HepG2 (cell line): ENCODE measurements around the gene HEMK1. TPM values are rescaled to one million over a fixed set of nuclear protein-coding genes. Genes with fewer than 3 reads are reported as not detected.
A peak's percentile ranks its signal among the peaks of the same experiment; 100 is the strongest.

Source experiments
- ASH2L ChIP-seq: fragments of 300-600, 200-600 bp; sonication (generic); IDR thresholded peaks from 2 replicates; pipeline ENCODE4 v1.7.0; 2017; ENCODE audit warnings: low read depth, mild to moderate bottlenecking, moderate library complexity, mixed read lengths, low read length; ENCODE audit not compliant: insufficient read length
- CEBPB ChIP-seq: IDR thresholded peaks from 2 replicates; pipeline ENCODE4 v1.6.1; 2011; ENCODE audit warnings: low read depth, low read length, improper control_type of control experiment, borderline replicate concordance
- DNMT1 ChIP-seq: sonication (generic); formaldehyde crosslinking; IDR thresholded peaks from 2 replicates; pipeline ENCODE4 v1.5.1; 2020; ENCODE audit warnings: mild to moderate bottlenecking, missing genetic modification reagents
- FOXC1 ChIP-seq: sonication (generic); formaldehyde crosslinking; IDR thresholded peaks from 2 replicates; pipeline ENCODE4 v1.8.0; 2022; ENCODE audit warnings: mild to moderate bottlenecking, missing genetic modification reagents, borderline replicate concordance
- IKZF4 ChIP-seq: sonication (generic); formaldehyde crosslinking; IDR thresholded peaks from 2 replicates; pipeline ENCODE4 v1.5.1; 2020; ENCODE audit warnings: borderline replicate concordance, mild to moderate bottlenecking, low read depth, missing genetic modification reagents; ENCODE audit errors: not compliant biosample characterization
- KMT2A ChIP-seq: sonication (generic); formaldehyde crosslinking; IDR thresholded peaks from 2 replicates; pipeline ENCODE4 v1.4.0; 2020; ENCODE audit warnings: missing genetic modification reagents
- ONECUT2 ChIP-seq: sonication (generic); formaldehyde crosslinking; IDR thresholded peaks from 2 replicates; pipeline ENCODE4 v1.4.0; 2020; ENCODE audit warnings: missing genetic modification reagents
- RFX3 ChIP-seq: IDR thresholded peaks from 2 replicates; pipeline ENCODE4 v1.6.1; 2016; ENCODE audit warnings: missing biosample characterization, missing genetic modification reagents
- RFXANK ChIP-seq: IDR thresholded peaks from 2 replicates; pipeline ENCODE4 v1.6.1; 2016
- YEATS4 ChIP-seq: sonication (generic); formaldehyde crosslinking; IDR thresholded peaks from 2 replicates; pipeline ENCODE4 v1.4.0; 2020; ENCODE audit warnings: missing genetic modification reagents, borderline replicate concordance
- ZNF350 ChIP-seq: sonication (generic); formaldehyde crosslinking; IDR thresholded peaks from 2 replicates; pipeline ENCODE4 v1.4.0; 2020; ENCODE audit warnings: mild to moderate bottlenecking, low read depth, missing genetic modification reagents, borderline replicate concordance
- ZNF550 ChIP-seq: sonication (generic); formaldehyde crosslinking; IDR thresholded peaks from 2 replicates; pipeline ENCODE4 v1.4.0; 2020; ENCODE audit warnings: mild to moderate bottlenecking, missing genetic modification reagents, borderline replicate concordance
- ZNF678 ChIP-seq: sonication (generic); formaldehyde crosslinking; IDR thresholded peaks from 2 replicates; pipeline ENCODE4 v1.4.0; 2020; ENCODE audit warnings: mild to moderate bottlenecking, missing genetic modification reagents
- ZNF749 ChIP-seq: sonication (generic); formaldehyde crosslinking; IDR thresholded peaks from 2 replicates; pipeline ENCODE4 v1.8.0; 2022; ENCODE audit warnings: mild to moderate bottlenecking, missing genetic modification reagents, moderate library complexity, borderline replicate concordance
- ZSCAN21 ChIP-seq: sonication (generic); formaldehyde crosslinking; IDR thresholded peaks from 2 replicates; pipeline ENCODE4 v1.8.0; 2022; ENCODE audit warnings: mild to moderate bottlenecking, missing genetic modification reagents, moderate library complexity, borderline replicate concordance
- polyA plus RNA-seq, 8 experiments: library from polyadenylated mRNA; depleted of rRNA in 3 of 8; stranded (reverse) in 7 of 8; unstranded in 1 of 8; fragments of >200 nt; fragmentation: Illumina TruSeq in 4 of 8; extraction: Trizol in 4 of 8; gene quantifications; 2 replicates each; pipeline versions ENCODE4 v1.2.1 to v1.2.3, GENCODE V29; 2011 to 2016; ENCODE audit warnings: low read depth in 4 of 8, missing spikeins in 1 of 8, mixed read lengths in 1 of 8; ENCODE audit not compliant: insufficient read depth in 1 of 8
- total RNA-seq, 5 experiments: library from RNA; depleted of rRNA; stranded (reverse); fragments of >200 nt; fragmentation: Illumina TruSeq; extraction: Trizol; gene quantifications; 2 replicates each; pipeline ENCODE4 v1.2.3, GENCODE V29; 2016; ENCODE audit warnings: low read depth in 1 of 5
- TF ChIP-seq, protein P1 (sequence below): IDR thresholded peaks from 2 replicates; pipeline ENCODE4 v1.6.1; 2018; ENCODE audit warnings: missing genetic modification reagents
- TF ChIP-seq, protein P2 (sequence below): sonication (generic); formaldehyde crosslinking; IDR thresholded peaks from 2 replicates; pipeline ENCODE4 v1.5.0; 2020; ENCODE audit warnings: mild to moderate bottlenecking, missing genetic modification reagents, moderate library complexity
- TF ChIP-seq, protein P3 (sequence below): sonication (generic); formaldehyde crosslinking; IDR thresholded peaks from 2 replicates; pipeline ENCODE4 v1.8.0; 2022; ENCODE audit warnings: mild to moderate bottlenecking, missing genetic modification reagents, borderline replicate concordance
- TF ChIP-seq, protein P4 (sequence below): IDR thresholded peaks from 2 replicates; pipeline ENCODE4 v1.6.1; 2016; ENCODE audit warnings: mild to moderate bottlenecking
- TF ChIP-seq, protein P5 (sequence below): sonication (generic); formaldehyde crosslinking; conservative IDR thresholded peaks from 2 replicates; pipeline ENCODE4 v1.8.0; 2022; ENCODE audit warnings: mild to moderate bottlenecking, moderate library complexity, missing genetic modification reagents

The HEMK1 gene
- total and polyA plus RNA-seq, 2 of the 13 experiments (the other 11 are each of a cell fraction or from before 2014, with no cell fraction given): 9.8 to 12.6 TPM

DNA sequence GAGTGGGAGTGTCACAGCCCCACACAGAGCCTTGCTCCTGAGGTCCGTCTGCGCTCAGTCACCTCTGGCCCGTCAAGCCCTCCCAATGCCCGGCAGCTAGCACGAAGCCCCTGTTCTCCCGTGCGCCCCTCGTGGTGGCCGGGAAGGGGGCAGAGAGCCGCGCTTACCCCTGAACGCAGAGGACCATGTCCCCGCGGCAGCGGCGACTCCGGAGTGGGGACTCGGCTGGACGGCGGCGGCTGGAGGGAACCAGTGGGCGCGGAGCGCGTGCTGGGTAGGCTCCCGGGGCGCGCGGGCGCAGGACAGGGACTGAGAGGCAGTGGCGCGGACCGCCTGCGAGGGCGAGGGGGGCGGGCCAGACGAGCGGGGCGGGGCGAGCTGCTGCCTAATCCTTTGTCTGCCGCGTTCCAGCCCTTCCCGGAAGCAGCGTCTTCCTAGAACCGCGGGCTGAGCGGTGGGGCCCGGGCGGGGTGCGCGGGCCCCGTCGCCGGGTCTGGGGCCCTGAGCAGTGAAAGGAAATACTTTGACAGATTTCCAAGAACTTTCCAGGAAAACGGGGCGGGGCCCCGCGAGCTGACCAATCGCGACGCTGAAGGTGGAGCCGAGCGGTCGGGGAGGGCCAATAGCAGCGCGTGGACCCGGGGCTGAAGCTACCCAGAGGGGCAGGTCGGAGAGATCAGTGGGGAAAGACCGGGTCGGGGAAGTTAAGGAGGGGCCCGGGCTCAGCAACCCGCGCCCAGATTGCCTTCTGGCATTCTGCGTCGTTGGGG lies 42.3 kb downstream of the HEMK1 start, which contains the start of gene CISH (continued):
- TF ChIP-seq, protein P1, sequence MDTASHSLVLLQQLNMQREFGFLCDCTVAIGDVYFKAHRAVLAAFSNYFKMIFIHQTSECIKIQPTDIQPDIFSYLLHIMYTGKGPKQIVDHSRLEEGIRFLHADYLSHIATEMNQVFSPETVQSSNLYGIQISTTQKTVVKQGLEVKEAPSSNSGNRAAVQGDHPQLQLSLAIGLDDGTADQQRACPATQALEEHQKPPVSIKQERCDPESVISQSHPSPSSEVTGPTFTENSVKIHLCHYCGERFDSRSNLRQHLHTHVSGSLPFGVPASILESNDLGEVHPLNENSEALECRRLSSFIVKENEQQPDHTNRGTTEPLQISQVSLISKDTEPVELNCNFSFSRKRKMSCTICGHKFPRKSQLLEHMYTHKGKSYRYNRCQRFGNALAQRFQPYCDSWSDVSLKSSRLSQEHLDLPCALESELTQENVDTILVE: 0 out of 2 replicates have a peak, but pooled peaks have one; percentile 22
- TF ChIP-seq, protein P2, sequence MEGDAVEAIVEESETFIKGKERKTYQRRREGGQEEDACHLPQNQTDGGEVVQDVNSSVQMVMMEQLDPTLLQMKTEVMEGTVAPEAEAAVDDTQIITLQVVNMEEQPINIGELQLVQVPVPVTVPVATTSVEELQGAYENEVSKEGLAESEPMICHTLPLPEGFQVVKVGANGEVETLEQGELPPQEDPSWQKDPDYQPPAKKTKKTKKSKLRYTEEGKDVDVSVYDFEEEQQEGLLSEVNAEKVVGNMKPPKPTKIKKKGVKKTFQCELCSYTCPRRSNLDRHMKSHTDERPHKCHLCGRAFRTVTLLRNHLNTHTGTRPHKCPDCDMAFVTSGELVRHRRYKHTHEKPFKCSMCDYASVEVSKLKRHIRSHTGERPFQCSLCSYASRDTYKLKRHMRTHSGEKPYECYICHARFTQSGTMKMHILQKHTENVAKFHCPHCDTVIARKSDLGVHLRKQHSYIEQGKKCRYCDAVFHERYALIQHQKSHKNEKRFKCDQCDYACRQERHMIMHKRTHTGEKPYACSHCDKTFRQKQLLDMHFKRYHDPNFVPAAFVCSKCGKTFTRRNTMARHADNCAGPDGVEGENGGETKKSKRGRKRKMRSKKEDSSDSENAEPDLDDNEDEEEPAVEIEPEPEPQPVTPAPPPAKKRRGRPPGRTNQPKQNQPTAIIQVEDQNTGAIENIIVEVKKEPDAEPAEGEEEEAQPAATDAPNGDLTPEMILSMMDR (CRISPR knock-in tag): peak; percentile 66
- no peak for TF ChIP-seq RFXANK (CRISPR knock-in tag)
- no peak for TF ChIP-seq DNMT1
- peak; percentile 91 for TF ChIP-seq IKZF4 (CRISPR knock-in tag)
- no peak for TF ChIP-seq ZNF550 (CRISPR knock-in tag)
- TF ChIP-seq ZNF749 (CRISPR knock-in tag): peak; percentile 88
- TF ChIP-seq, protein P3, sequence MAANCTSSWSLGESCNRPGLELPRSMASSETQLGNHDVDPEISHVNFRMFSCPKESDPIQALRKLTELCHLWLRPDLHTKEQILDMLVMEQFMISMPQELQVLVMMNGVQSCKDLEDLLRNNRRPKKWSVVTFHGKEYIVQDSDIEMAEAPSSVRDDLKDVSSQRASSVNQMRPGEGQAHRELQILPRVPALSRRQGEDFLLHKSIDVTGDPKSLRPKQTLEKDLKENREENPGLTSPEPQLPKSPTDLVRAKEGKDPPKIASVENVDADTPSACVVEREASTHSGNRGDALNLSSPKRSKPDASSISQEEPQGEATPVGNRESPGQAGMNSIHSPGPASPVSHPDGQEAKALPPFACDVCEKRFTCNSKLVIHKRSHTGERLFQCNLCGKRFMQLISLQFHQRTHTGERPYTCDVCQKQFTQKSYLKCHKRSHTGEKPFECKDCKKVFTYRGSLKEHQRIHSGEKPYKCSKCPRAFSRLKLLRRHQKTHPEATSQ (CRISPR knock-in tag): no peak
- TF ChIP-seq ZNF678 (CRISPR knock-in tag): peak; percentile 75; the same call in 1 of the 2 replicates
- no peak; the same call in none of the 2 replicates for TF ChIP-seq FOXC1
- no peak for TF ChIP-seq ONECUT2 (CRISPR knock-in tag)
- TF ChIP-seq, protein P4, sequence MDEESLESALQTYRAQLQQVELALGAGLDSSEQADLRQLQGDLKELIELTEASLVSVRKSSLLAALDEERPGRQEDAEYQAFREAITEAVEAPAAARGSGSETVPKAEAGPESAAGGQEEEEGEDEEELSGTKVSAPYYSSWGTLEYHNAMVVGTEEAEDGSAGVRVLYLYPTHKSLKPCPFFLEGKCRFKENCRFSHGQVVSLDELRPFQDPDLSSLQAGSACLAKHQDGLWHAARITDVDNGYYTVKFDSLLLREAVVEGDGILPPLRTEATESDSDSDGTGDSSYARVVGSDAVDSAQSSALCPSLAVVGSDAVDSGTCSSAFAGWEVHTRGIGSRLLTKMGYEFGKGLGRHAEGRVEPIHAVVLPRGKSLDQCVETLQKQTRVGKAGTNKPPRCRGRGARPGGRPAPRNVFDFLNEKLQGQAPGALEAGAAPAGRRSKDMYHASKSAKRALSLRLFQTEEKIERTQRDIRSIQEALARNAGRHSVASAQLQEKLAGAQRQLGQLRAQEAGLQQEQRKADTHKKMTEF: peak; percentile 94
- TF ChIP-seq, protein P5, sequence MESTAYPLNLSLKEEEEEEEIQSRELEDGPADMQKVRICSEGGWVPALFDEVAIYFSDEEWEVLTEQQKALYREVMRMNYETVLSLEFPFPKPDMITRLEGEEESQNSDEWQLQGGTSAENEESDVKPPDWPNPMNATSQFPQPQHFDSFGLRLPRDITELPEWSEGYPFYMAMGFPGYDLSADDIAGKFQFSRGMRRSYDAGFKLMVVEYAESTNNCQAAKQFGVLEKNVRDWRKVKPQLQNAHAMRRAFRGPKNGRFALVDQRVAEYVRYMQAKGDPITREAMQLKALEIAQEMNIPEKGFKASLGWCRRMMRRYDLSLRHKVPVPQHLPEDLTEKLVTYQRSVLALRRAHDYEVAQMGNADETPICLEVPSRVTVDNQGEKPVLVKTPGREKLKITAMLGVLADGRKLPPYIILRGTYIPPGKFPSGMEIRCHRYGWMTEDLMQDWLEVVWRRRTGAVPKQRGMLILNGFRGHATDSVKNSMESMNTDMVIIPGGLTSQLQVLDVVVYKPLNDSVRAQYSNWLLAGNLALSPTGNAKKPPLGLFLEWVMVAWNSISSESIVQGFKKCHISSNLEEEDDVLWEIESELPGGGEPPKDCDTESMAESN (CRISPR knock-in tag): peak; percentile 68; the same call in 1 of the 2 replicates
- TF ChIP-seq RFX3 (CRISPR knock-in tag): 0 out of 2 replicates have a peak, but pooled peaks have one; percentile 5
- TF ChIP-seq ASH2L: peak; percentile 70
- TF ChIP-seq ZNF350: peak; percentile 76
- TF ChIP-seq YEATS4 (CRISPR knock-in tag): no peak
- TF ChIP-seq ZSCAN21: peak; percentile 87
- no peak for TF ChIP-seq CEBPB
- TF ChIP-seq KMT2A (CRISPR knock-in tag): peak; percentile 33; the same call in 1 of the 2 replicates
